Smooth muscle cell (in vitro differentiated cells): ENCODE results near the gene FOXP4. TPM values are rescaled to one million over a fixed set of nuclear protein-coding genes. Genes with fewer than 3 reads are reported as not detected.

ENCODE experiments used
- DNase-seq: peaks from one replicate; lab custom pipeline; 2025; ENCODE audit not compliant: unreplicated experiment; lab: John Stamatoyannopoulos, UW
- H2AFZ ChIP-seq: fragments of 200-600 bp; sonication (generic); 2 replicates; pipeline ENCODE4 v1.6.0; 2016; ENCODE audit warnings: antibody characterized with exemption, low read depth, mild to moderate bottlenecking
- H3F3A ChIP-seq: fragments of 200-600 bp; sonication (generic); 2 replicates; pipeline ENCODE4 v1.6.0; 2017; ENCODE audit warnings: antibody characterized with exemption, low read depth
- H3K27ac ChIP-seq: fragments of 200-600 bp; sonication (generic); 2 replicates; pipeline ENCODE4 v1.5.1; 2016; ENCODE audit warnings: low read depth, mild to moderate bottlenecking
- H3K27me3 ChIP-seq: fragments of 200-600 bp; sonication (generic); 2 replicates; pipeline ENCODE4 v1.6.1; 2016; ENCODE audit warnings: low read depth, mild to moderate bottlenecking
- H3K36me3 ChIP-seq: fragments of 200-600 bp; sonication (generic); 2 replicates; pipeline ENCODE4 v1.5.1; 2016; ENCODE audit warnings: low read depth
- H3K4me1 ChIP-seq: fragments of 200-600 bp; sonication (generic); 2 replicates; pipeline ENCODE4 v1.5.1; 2016; ENCODE audit warnings: low read depth
- H3K4me2 ChIP-seq: fragments of 200-600 bp; sonication (generic); 2 replicates; pipeline ENCODE4 v1.6.0; 2016; ENCODE audit warnings: mild to moderate bottlenecking
- H3K4me3 ChIP-seq: fragments of 200-600 bp; sonication (generic); 2 replicates; pipeline ENCODE4 v1.5.1; 2016; ENCODE audit warnings: mild to moderate bottlenecking
- H3K79me2 ChIP-seq: fragments of 200-600 bp; sonication (generic); 2 replicates; pipeline ENCODE4 v1.6.0; 2016; ENCODE audit warnings: low read depth, mild to moderate bottlenecking
- H3K9ac ChIP-seq: fragments of 200-600 bp; sonication (generic); 2 replicates; pipeline ENCODE4 v1.6.0; 2016; ENCODE audit warnings: low read depth
- H3K9me3 ChIP-seq: fragments of 200-600 bp; sonication (generic); replicated peaks from 2 replicates; pipeline ENCODE4 v1.5.1; 2016; ENCODE audit warnings: low read depth
- H4K20me1 ChIP-seq: fragments of 200-600 bp; sonication (generic); 2 replicates; pipeline ENCODE4 v1.6.0; 2016; ENCODE audit warnings: low read depth
- CTCF ChIP-seq: fragments of 200-600 bp; sonication (generic); IDR thresholded peaks from 2 replicates; pipeline ENCODE4 v1.5.1; 2017; ENCODE audit warnings: borderline replicate concordance, mild to moderate bottlenecking, antibody characterized with exemption; ENCODE audit not compliant: insufficient read depth, poor library complexity, severe bottlenecking
- WGBS: methylation state at CpG from one replicate; pipeline ENCODE4 v1.1.7; 2016; ENCODE audit warnings: low lambda C conversion rate; 5-methylcytosine and 5-hydroxymethylcytosine counted together
- polyA plus RNA-seq: library from polyadenylated mRNA; unstranded; fragments of >200 nt; fragmentation: Nextera tagmentation; extraction: Ambion mirVana; gene quantifications from 2 replicates; pipeline ENCODE4 v1.2.1, GENCODE V29; 2016
- total RNA-seq: library from RNA; depleted of rRNA; stranded (reverse); fragments of >200 nt; gene quantifications from 2 replicates; pipeline ENCODE4 v1.2.3, GENCODE V29; 2014

FOXP4 gene
- total and polyA plus RNA-seq, 2 experiments from 2014 or later = 5.3 to 31.9 TPM

GRCh38 chr6:41531016-41531415, 15.2 kb upstream of the FOXP4 start:
- no peak for DNase-seq
- Histone ChIP-seq H3K79me2 (no peaks in the 10 kb centered on the region), H3F3A (no peaks in the 10 kb centered on the region), H2AFZ (no peak overlapping the region), H3K9ac (no peak overlapping the region), H3K27ac (no peak overlapping the region), H3K4me2 (no peak overlapping the region), H3K4me3 (no peak overlapping the region), H3K9me3 (no peaks in the 10 kb centered on the region), H3K4me1 (peaks cover 9% of the 10 kb centered on the region), H3K27me3 (peaks cover 23% of the 10 kb centered on the region), H3K36me3 (no peaks in the 10 kb centered on the region), H4K20me1 (no peaks in the 10 kb centered on the region)
- no peak for TF ChIP-seq CTCF

GRCh38 chr6:41531591-41532582, 14.3 kb upstream of the FOXP4 start:
- Histone ChIP-seq H3F3A (no peaks in the 10 kb centered on the region), H3K27me3 (peaks cover 20% of the 10 kb centered on the region), H3K9ac (no peak overlapping the region), H3K4me1 (peaks cover 9% of the 10 kb centered on the region), H4K20me1 (no peaks in the 10 kb centered on the region), H3K27ac (peak overlapping the region; percentile 43), H3K79me2 (no peaks in the 10 kb centered on the region), H3K4me3 (no peak overlapping the region), H3K9me3 (no peaks in the 10 kb centered on the region), H2AFZ (no peak overlapping the region), H3K36me3 (no peaks in the 10 kb centered on the region), H3K4me2 (peak overlapping the region; percentile 75)
- no peak for TF ChIP-seq CTCF
- no peak for DNase-seq
- 32% methylated on average over 21 of the region's 22 CpGs for WGBS

DNA sequence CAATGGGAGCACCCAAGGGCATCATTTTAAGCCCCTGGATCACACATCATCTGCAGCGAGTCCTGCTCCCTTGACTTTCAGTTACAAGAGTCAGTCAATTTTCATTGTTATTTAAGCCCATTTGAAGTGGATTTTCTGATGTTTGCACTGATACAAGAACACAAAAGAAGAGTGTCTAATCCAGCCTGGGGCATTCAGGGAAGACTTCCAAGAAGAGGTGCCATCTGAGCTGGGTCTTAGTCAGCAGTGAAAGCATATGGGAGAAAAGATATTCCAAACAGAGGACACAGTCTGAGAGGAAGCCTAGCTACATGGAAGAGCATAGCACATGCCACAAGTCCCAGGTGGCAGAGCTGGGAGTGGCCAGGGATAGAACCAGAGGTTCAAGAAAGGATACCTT, 10.4 kb upstream of the FOXP4 start:
- no peaks in the 10 kb centered on the region for H3K9me3 ChIP-seq
- no peaks in the 10 kb centered on the region for H3F3A ChIP-seq
- DNase-seq = no peak
- H4K20me1 ChIP-seq = no peaks in the 10 kb centered on the region
- no peak overlapping the region for H2AFZ ChIP-seq
- WGBS = 93% methylated on average over 1 of the region's 1 CpG
- no peak overlapping the region for H3K4me2 ChIP-seq
- no peaks in the 10 kb centered on the region for H3K4me1 ChIP-seq
- H3K27me3 ChIP-seq = peaks cover 10% of the 10 kb centered on the region
- no peaks in the 10 kb centered on the region for H3K36me3 ChIP-seq
- no peak for TF ChIP-seq CTCF
- no peak overlapping the region for H3K4me3 ChIP-seq
- no peak overlapping the region for H3K9ac ChIP-seq
- no peaks in the 10 kb centered on the region for H3K79me2 ChIP-seq
- no peak overlapping the region for H3K27ac ChIP-seq
